ENCODE data around the gene RNPEP. TPM values are rescaled to one million over a fixed set of nuclear protein-coding genes. Genes with fewer than 3 reads are reported as not detected.
"Not testable (repeated sequence)": the region's sequence is repeated elsewhere in the genome, so short reads cannot be mapped to it uniquely, and the experiment has no call there.

The RNPEP gene
- total RNA-seq, 2 donors from 2014 or later: 22.4 to 26.1 TPM

GRCh38 chr1:201954263-201955008 lies 28.0 kb upstream of the RNPEP start:
- peaks cover 22% of the 10 kb centered on the region for H3K36me3 ChIP-seq
- no peaks in the 10 kb centered on the region for H3K9me3 ChIP-seq
- DNase-seq (ENCODE audit: low spot score): no peak
- H3K4me3 ChIP-seq: peak overlapping the region; percentile 90 to 91
- H3K27me3 ChIP-seq: no peaks in the 10 kb centered on the region
- peak overlapping the region; percentile 87 to 88 for H3K27ac ChIP-seq
- peaks cover 0 to 14% of the 10 kb centered on the region in 2 donors for H3K4me1 ChIP-seq
- no peak for TF ChIP-seq CTCF (IDR thresholded peaks at IDR 0.05)

- Histone ChIP-seq H3K4me1 (peaks cover 0 to 14% of the 10 kb centered on the region in 2 donors), H3K36me3 (peaks cover 29% of the 10 kb centered on the region), H3K4me3 (peak within 1 kb of the TSS; percentile 90 to 91), H3K27ac (peak within 1 kb of the TSS; percentile 87 to 88), H3K27me3 (no peaks in the 10 kb centered on the region), H3K9me3 (no peaks in the 10 kb centered on the region)
- TF ChIP-seq CTCF (IDR thresholded peaks at IDR 0.05): peak in 1 of 2 donors; percentile 10
- peak; percentile 99 for DNase-seq (ENCODE audit: low spot score)
Measured at GRCh38 chr1:201955009-201955728, 27.3 kb upstream of the RNPEP start, which contains the start of gene TIMM17A. Gene TIMM17A (plus strand): TSS chr1:201955503. CDS start chr1:201955527, 24 bp downstream.

GRCh38 chr1:201955729-201956143 lies 26.7 kb upstream of the RNPEP start:
- Histone ChIP-seq H3K27ac (peak overlapping the region; percentile 87 to 88), H3K4me1 (peaks cover 0 to 14% of the 10 kb centered on the region in 2 donors), H3K9me3 (no peaks in the 10 kb centered on the region), H3K27me3 (no peaks in the 10 kb centered on the region), H3K4me3 (peak overlapping the region; percentile 90 to 91), H3K36me3 (peaks cover 34% of the 10 kb centered on the region)
- no peak for DNase-seq (ENCODE audit: low spot score)
- TF ChIP-seq CTCF (IDR thresholded peaks at IDR 0.05): no peak

GRCh38 chr1:201958348-201958747 lies 24.1 kb upstream of the RNPEP start:
- no peaks in the 10 kb centered on the region for H3K27me3 ChIP-seq
- H3K4me1 ChIP-seq: peaks cover 0 to 14% of the 10 kb centered on the region in 2 donors
- no peaks in the 10 kb centered on the region for H3K9me3 ChIP-seq
- H3K27ac ChIP-seq: no peak overlapping the region
- no peak overlapping the region for H3K4me3 ChIP-seq
- no peak for TF ChIP-seq CTCF (IDR thresholded peaks at IDR 0.05)
- peaks cover 59% of the 10 kb centered on the region for H3K36me3 ChIP-seq
- no peak for DNase-seq (ENCODE audit: low spot score)

GRCh38 chr1:201962382-201962781 lies 20.1 kb upstream of the RNPEP start:
- H3K36me3 ChIP-seq: peaks cover 88% of the 10 kb centered on the region
- H3K27ac ChIP-seq; H3K9me3 ChIP-seq; H3K4me3 ChIP-seq; H3K27me3 ChIP-seq; H3K4me1 ChIP-seq; DNase-seq (ENCODE audit: low spot score): not testable (repeated sequence)

GRCh38 chr1:201964261-201964660 lies 18.2 kb upstream of the RNPEP start:
- H3K27me3 ChIP-seq: no peaks in the 10 kb centered on the region
- H3K4me3 ChIP-seq: no peak overlapping the region
- no peak for TF ChIP-seq CTCF (IDR thresholded peaks at IDR 0.05)
- no peak overlapping the region for H3K27ac ChIP-seq
- H3K36me3 ChIP-seq: peaks cover 87% of the 10 kb centered on the region
- DNase-seq (ENCODE audit: low spot score): no peak
- H3K4me1 ChIP-seq: no peaks in the 10 kb centered on the region
- H3K9me3 ChIP-seq: no peaks in the 10 kb centered on the region
